ENCODE data around the gene COASY.
A peak's percentile ranks its signal among the peaks of the same experiment; 100 is the strongest.

- TF ChIP-seq CTCF (IDR thresholded peaks at IDR 0.05) (peak; percentile 59 to 82 (median 73)), POLR2AphosphoS5 (IDR thresholded peaks at IDR 0.05) (no peak), POLR2A (IDR thresholded peaks at IDR 0.05) (no peak)
Observed at GRCh38 chr17:42578282-42578869, 16.4 kb downstream of the COASY start.
